ENCODE data around the gene HBS1L. TPM values are rescaled to one million over a fixed set of nuclear protein-coding genes. Genes with fewer than 3 reads are reported as not detected.

HBS1L gene
- total and polyA plus RNA-seq, 9 of the 15 experiments (the other 6 are each of a cell fraction or from before 2014, with no cell fraction given) = 101 to 199 (median 145) TPM

- TF ChIP-seq ZNF830 (CRISPR knock-in tag; IDR thresholded peaks at IDR 0.05) = no peak
- TF ChIP-seq TEAD2 (tag; IDR thresholded peaks at IDR 0.05) = no peak
- peak; percentile 70 for TF ChIP-seq MEIS2 (IDR thresholded peaks at IDR 0.05; ENCODE audit: partially characterized antibody)
- TF ChIP-seq YBX1 (IDR thresholded peaks at IDR 0.05) = no peak
- TF ChIP-seq ZNF584 (CRISPR knock-in tag; IDR thresholded peaks at IDR 0.05; ENCODE audit: low read depth) = no peak
- no peak for TF ChIP-seq BRD9 (IDR thresholded peaks at IDR 0.05; ENCODE audit: low read depth, partially characterized antibody)
- no peak for TF ChIP-seq ETV5 (CRISPR knock-in tag; IDR thresholded peaks at IDR 0.05; ENCODE audit: low read depth)
- peak; percentile 50 for TF ChIP-seq NCOR1 (IDR thresholded peaks at IDR 0.05)
- no peak for TF ChIP-seq POLR2H (tag; IDR thresholded peaks at IDR 0.05; ENCODE audit: low read depth)
- no peak for TF ChIP-seq NELFE (IDR thresholded peaks at IDR 0.05; ENCODE audit: insufficient read depth, insufficient read length)
- no peak for TF ChIP-seq DIDO1 (tag; IDR thresholded peaks at IDR 0.05; ENCODE audit: low read depth)
- TF ChIP-seq LARP7 (IDR thresholded peaks at IDR 0.05) = peak; percentile 66; the same call in 1 of the 2 replicates
- no peak for TF ChIP-seq SRSF1 (IDR thresholded peaks at IDR 0.05; ENCODE audit: low read depth, low read length)
- TF ChIP-seq KDM1A (IDR thresholded peaks at IDR 0.05) = peak; percentile 83 to 86
- no peak for TF ChIP-seq DNMT1 (IDR thresholded peaks at IDR 0.05)
- TF ChIP-seq MAFG (tag; conservative IDR thresholded peaks at IDR 0.05) = 0 out of 2 replicates have a peak, but pooled peaks have one; percentile 28
- peak; percentile 51 for TF ChIP-seq C11orf30 (IDR thresholded peaks at IDR 0.05; ENCODE audit: low read depth)
- no peak for TF ChIP-seq HSF4 (CRISPR knock-in tag; IDR thresholded peaks at IDR 0.05; ENCODE audit: borderline replicate concordance)
- TF ChIP-seq RERE (CRISPR knock-in tag; IDR thresholded peaks at IDR 0.05; ENCODE audit: borderline replicate concordance) = no peak
- no peak for TF ChIP-seq HDAC8 (tag; IDR thresholded peaks at IDR 0.05)
- TF ChIP-seq SMARCA4 (IDR thresholded peaks at IDR 0.05) = peak; percentile 90
- TF ChIP-seq HNRNPL (IDR thresholded peaks at IDR 0.05; ENCODE audit: low read depth, low read length) = no peak
- no peak for TF ChIP-seq ERF (CRISPR knock-in tag; IDR thresholded peaks at IDR 0.05)
- TF ChIP-seq GABPB1 (CRISPR knock-in tag; IDR thresholded peaks at IDR 0.05) = no peak
- no peak for TF ChIP-seq BDP1 (IDR thresholded peaks at IDR 0.05; ENCODE audit: insufficient read depth, insufficient read length)
- no peak for TF ChIP-seq JUN (IDR thresholded peaks at IDR 0.05; ENCODE audit: borderline replicate concordance, low read depth, low read length)
- TF ChIP-seq JUN (CRISPR knock-in tag; IDR thresholded peaks at IDR 0.05; ENCODE audit: borderline replicate concordance) = no peak
- TF ChIP-seq CBFA2T2 (conservative IDR thresholded peaks at IDR 0.05) = peak; percentile 66
Observed at GRCh38 chr6:135006386-135006914, 48.2 kb downstream of the HBS1L start (continued).
